ENCODE data around the gene CEP290.
"Not testable (repeated sequence)": the region's sequence is repeated elsewhere in the genome, so short reads cannot be mapped to it uniquely, and the experiment has no call there.

Gene CEP290

DNA sequence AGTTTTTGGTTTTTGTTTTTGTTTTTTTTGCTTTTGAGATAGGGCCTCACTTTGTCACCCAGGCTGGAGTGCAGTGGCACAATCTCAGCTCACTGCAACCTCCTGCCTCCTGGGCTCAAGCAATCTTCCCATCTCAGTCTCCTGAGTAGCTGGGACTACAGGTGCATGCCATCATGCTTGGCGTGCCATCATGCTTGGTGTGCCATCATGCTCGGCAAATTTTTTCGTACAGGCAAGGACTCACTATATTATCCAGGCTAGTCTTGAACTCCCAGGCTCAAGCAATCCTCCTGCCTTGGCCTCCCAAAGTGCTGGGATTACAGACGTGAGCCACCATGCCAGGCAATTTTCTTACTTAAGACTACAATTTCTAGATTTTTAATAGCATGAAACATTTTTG lies 2.2 kb downstream of the CEP290 start:
- DNase-seq = not testable (repeated sequence)

DNA sequence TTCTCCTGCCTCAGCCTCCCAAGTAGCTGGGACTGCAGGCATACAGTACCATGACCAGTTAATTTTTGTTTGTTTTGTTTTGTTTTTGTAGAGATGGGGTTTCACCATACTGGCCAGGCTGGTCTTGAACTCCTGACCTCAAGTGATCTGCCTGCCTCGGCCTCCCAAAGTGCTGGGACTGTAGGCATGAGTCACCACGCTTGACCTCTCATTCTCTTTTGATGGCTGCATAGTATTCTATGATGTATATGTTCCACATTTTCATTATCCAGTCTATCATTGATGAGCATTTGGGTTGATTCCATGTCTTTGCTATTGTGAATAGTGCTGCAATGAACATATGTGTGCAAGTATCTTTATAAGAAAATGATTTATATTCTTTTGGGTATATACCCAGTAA lies 8.7 kb downstream of the CEP290 start:
- not testable (repeated sequence) for DNase-seq

DNA sequence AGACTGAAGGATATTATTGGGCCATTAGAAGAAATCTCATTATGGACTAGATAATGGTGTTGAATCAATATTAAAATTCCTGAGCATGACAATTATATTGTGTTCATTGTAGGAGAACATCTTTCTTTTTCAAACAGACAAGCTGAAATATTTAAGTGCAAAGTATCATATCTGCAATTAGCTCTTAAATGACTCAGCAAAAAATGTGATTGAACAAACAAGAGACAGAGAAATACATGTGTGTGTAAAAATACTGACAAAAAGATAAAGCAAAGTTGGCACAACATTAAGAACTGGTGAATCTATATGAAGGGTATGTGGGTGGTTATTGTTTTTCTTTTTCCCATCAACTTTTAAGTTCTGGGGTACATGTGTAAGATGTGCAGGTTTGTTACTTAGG lies 9.5 kb downstream of the CEP290 start:
- no peak for DNase-seq

DNA sequence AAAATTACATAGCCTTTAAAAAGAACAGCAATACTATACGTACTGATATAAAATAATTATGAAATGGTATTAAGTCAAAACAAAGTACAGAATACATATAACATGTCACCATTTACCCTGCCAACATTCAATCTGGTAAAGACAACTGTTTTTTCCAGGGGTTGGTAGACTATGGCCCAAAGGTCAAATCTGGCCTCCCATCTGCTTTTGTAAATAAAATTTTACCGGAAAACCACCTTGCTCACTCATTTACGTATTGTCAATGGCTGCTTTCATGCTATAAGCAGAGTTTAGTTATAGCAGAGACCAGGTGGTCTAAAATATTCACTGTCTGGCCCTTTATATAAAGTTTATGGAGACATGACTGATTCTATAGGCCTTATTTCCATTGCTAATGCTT lies 14.0 kb downstream of the CEP290 start:
- no peak for DNase-seq

DNA sequence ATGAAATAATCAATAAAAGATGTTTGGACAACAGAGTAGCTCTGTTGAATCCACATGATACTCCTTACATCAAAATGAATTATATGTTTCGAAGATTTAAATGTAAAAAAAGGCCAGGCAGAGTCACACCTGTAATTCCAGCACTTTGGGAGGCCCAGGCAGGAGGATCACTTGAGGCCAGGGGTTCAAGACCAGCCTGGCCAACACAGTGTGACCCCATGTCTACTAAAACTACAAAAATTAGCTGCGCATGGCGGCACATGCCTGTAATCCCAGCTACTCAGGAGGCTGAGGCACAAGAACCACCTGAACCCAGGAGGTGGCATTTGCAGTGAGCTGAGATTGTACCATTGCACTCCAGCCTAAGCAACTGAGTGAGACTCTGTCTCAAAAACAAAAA lies 14.8 kb downstream of the CEP290 start:
- DNase-seq = no peak

DNA sequence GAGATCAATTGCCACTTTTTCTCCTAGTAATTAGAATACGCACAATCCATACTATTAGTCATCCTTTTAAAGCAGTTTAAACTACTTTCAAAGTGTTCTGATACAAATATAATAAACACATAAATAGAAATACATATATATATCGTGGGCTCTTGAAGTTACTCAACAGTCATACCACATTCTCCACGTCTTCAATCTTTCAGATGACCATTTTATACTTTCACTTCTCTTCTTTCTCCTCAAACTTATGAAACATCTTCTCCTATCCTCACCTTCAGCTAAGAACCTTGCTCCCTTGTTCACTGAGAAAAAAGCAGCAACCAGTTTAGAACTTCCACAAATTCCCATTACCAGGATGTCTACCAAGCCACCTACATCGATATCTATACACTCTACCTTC lies 19.2 kb downstream of the CEP290 start:
- no peak for DNase-seq

DNA sequence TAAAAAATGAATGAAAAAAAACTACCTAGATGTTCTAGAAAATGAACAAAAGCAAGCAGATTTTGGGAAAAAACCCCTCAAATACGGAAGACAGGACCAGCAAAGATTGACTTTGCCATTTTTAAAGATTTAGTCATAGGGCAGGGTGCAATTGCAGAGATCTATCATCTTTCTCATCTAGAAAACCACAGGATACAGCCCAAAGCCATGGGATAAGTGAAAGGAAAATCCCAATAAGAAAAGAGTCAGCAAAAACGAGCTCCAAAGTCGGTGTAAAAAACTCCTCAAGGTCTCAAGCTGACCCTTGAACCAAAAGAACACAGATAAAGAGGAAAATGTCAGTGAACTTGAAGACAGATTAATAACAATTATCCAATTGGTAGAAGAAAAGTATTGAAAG lies 28.0 kb downstream of the CEP290 start:
- no peak for DNase-seq

DNA sequence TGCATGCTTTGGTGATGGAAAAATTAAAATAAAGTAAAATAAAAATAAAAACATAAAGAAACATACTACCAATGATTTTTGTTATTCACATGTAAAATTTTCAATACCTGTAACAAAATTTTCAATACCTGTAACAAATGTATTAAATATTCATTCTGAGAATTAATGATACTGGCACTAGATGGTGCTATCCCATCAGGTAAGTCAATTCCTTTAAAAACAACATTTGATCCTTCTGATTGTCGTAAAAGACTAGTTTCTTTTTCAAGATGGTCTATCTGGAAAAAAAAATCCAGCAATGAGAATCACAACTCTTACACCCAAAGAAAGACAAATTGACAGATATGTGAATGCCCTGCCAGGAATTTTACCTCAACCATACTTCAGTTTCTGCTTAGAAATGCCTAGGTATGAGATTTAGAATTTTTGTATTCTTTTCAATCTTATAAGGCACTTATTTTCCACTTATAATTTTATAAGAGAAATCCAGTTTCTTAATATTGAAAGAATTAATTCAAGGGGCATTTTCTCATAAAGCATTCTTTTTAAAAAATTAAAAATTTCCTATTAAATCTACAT lies 30.7 kb downstream of the CEP290 start:
- peak; percentile 44 for DNase-seq

DNA sequence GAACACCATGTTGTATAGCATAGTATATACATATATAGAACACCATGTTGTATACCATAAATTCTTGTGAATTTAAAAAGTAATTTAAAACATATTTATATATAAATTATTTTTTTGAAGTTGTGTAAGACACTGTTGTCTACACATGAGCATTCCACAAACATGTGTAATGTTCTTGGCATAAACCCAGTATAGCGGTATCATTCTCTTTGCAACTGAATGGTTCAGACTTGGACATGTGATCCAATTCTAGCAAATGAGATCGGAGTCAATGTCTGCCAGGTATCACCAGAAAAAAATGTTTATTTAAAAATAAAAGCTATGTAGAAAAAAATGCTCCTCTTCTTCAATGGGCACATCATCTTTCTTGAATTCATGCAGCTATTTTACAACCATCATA lies 33.9 kb downstream of the CEP290 start:
- DNase-seq = no peak

DNA sequence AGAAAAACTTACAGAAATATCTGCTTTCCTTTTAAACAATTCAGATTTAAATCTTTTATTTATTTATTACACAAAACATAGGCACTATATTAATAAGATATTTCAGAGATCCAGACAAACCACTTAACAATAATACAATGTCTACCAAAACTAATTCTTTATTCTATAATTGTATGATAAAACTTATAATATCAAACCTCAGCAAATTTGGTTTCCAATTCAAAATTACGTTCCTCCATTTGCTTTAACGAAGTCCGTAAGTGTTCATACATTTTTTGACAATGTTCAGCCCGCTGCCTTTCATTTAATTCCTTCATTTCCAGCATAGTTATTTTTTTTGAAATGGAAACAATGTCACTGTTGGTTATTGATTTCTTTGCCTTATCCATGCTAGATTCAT lies 48.3 kb downstream of the CEP290 start:
- no peak for DNase-seq

DNA sequence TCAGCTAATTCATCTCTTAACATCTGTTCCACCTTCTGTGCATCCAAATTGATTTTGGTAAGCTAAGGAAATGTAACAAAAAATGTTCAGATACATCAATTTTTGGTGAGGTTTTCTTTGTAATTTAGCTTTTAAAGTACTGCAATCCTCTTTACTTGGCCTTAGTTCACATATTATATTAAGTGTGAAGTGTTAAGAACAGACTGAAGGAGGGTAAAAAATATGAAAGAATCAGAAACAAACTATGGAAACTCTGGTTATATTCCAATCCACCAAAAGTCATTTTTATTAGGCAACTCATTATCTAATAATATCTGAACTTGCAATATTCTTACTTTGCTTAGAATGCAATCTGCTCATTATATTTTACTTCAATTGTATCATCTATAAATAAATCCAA lies 49.1 kb downstream of the CEP290 start:
- no peak for DNase-seq

DNA sequence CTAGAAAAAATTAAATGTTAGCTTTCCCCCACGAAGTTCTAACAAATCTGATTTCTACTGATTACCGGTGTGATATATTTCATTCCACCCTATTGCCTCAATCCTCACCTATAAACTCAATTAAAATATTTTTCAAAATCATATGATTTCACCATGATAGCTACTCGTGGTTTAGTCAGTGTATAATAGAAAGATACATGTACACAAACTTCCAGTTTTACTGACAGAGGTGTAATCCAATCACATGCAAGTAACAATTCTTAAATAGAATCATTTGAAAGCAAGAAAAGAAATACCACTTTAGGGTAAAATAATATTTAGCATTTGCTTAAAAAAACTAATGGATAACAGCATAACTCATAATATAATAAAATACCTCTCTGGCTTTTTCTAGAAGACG lies 57.7 kb downstream of the CEP290 start:
- DNase-seq = no peak

DNA sequence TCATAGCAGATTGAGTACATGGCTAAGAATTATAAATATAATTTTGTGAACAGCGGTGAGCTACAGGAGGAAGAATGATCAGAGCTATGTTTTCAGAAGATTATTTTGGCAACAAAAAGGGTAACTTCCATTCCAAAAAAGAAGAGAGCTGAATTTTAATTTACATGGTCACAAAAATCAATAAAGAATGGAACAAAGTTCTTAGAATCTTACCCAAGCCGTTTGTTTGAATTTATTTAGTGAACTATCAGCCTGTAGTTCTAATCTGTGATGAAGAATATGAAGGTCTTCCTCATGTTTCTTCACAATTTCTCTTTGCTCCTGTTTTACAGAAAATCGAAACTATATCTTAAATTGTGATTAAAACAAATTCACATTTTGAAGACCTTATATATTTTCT lies 58.3 kb downstream of the CEP290 start:
- no peak for DNase-seq

DNA sequence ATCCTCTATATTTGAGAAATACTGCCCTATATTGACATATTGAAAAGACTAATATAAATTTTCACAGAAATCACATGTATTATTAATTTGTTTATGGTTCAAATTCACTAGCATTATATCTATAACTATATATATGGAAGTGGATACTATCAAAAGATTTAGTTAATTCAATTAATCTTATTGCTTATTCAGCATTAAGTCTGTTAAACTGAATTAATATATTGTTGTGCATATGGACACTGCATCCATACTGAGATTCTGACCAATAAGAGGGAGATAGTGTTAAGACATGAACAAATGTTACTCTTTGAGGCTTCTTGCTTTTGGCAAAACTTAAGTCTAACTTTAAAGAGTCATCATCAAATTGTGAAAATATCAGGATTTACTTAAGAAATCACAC lies 60.6 kb downstream of the CEP290 start:
- no peak for DNase-seq

DNA sequence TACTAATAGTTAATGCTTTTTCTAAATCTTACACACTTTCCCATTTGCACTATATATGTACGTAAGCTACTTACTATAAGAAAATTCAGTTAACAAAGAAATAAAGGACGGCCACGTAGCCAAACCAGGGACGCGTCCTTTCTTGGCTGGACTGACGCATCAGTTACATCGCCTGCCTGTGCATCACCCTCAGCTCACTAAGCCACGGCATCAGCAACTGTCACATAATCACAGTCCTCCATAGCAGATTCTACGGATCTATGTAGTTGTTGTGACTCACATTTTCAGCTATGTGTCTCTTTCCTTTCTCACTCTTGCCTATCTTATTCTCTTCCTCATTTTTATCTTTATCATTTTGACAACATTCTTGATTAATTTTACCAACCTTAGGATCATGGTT lies 74.6 kb downstream of the CEP290 start:
- no peak for DNase-seq

DNA sequence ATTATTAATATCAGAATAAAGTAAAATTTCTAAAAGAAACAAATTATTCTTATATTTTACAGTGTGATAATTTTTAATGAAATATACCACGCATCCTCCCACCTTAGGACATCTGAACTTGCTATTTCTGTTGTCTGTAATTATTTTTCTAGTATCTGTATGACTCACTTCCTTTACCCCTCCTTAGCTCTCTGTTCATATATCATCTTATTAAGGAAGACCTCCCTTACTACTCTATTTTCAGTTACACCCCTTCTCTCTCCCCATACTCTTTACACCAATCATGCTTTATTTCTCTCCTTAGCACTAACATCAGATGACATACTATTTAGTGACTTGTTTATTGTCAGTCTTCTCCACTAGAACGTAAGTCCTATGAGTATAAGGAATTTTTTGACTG lies 78.5 kb downstream of the CEP290 start:
- DNase-seq = no peak

DNA sequence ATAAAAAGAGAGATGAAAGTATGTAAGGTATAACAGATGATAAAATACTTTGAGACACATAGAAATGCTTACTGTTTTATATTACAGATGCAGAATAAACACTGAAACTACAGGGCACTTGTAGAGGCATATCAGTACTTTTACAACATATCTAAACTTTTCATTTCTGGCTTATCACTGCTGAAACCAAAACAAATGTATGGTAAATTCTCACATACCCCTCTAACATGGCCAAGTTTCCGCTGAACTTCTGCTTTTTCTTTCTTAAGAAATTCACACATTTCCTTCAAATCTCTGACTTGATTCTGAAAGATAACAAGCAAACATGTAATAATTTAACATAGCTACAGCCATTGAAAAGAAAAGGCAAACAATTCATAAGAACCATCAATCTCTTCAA lies 79.4 kb downstream of the CEP290 start:
- DNase-seq = no peak

DNA sequence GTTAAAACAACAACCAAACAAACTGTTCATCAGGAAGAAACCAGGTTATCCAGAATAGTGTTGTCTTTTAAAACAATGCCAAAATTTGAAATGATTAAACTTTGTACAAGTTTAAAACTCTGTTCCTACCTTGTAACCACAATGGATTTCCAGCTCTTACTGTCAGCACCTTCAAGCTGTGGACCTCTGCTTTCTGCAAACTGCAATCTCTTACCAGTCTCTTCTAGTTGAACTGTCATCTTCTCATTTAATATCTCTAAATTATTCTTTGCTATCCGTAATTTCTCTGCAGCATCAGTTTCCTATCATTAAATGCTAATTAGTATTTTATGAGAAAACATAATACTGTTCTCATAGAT lies 83.2 kb downstream of the CEP290 start:
- no peak for DNase-seq

DNA sequence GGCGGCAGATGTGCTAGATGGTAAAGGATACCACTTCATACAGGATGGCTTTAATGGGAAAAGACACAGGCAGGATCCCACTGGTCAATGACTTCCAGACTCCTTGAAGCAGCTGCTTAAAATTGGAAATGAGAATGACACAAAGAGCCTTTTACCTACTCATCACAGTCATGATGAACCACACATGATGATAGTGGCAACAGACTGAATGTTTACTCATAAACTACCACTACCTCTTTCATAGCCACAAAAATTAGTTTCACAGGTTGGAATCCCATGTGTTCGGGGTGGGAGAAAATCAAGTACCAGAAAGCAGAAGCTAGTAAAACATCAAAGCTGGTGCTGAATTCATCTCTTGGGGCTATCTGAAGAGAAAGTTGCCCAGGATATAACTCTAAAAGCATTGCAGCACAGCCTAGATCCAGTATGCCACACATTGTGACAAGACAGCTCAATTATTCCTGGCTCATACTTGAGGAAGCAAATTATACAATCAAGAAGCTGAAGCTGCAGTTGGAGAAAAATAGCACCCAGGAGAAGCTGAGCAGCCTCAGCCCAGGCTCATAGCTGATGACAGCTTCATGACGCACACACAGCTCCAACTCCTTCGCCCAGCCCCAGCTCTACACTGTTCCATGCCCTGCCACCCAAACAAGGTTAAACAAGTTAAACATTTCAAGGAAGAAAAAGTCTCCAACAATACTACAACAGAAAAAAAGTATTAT lies 83.7 kb downstream of the CEP290 start:
- DNase-seq = no peak

DNA sequence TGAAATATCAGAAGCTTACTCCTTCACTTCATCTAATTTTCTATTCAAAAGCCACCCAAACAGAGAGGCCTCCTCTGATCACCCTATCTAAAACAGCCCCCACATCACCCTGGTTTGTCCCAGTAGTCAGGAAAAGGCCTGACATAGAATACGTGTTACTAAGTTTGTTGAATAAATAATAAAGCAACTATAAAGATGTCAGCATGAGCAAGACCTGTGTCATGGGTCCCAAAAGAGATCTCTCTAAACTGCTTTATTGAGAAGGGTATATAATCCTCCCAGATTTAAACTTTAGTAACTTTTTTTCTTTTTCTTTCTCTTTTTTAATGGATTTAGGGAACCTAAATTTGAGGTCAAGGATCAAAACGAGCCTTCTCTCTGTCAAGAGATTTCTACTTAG lies 85.3 kb downstream of the CEP290 start:
- no peak for DNase-seq

DNA sequence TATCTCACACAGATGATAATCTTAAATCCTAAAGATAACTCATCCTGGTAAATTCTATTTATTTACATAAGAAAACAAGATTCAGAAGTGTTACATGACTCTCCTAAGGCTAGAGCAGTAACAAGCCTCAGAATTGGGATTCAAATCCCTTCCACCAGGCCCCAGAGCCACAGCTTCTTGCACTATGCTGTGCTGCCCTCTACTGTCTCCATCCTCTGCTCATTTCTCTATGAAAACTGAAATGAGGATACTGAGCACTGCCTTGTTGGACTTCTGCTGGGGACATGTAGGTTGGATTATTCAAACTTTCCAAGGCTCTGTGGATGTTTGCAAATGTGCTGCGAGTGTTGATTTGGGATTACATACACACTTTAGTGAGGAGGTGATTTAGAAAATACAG lies 89.2 kb downstream of the CEP290 start:
- DNase-seq = peak; percentile 49

DNA sequence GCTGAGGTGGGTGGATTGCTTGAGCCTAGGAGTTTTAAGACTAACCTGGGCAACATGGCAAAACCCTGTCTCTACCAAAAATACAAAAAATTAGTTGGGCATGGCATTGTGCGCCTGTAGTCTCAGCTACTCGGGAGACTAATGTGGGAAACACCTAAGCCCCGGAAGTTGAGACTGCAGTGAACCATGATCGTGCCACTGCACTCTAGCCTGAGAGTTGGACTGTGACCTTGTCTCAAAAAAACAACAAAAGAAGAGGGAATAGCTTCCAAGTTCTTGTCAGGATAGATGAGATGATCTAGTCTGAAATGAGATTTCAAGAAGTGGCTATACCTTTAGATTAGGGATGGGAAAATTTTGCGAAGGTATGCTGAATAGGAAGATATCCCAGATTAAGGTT lies 97.9 kb downstream of the CEP290 start:
- no peak for DNase-seq

DNA sequence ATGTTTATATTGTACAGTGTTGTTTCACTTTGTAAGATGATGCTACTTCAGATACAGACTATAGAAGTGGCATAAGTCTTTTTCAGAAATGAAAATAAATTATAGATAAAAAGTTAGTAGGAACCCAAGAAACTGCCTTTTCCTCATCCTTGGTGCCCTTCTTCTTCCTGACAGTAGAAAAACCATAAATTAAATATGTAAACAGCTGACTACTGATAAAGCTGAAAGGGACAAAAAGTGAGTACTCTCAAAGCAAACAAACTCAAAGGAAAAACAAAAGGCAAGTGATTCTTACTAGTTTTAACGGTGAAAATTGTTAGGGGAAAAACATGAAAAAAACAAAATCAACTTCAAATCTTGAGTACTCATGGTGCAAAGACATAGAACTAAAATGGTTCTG lies 104.1 kb downstream of the CEP290 start:
- DNase-seq = no peak

DNA sequence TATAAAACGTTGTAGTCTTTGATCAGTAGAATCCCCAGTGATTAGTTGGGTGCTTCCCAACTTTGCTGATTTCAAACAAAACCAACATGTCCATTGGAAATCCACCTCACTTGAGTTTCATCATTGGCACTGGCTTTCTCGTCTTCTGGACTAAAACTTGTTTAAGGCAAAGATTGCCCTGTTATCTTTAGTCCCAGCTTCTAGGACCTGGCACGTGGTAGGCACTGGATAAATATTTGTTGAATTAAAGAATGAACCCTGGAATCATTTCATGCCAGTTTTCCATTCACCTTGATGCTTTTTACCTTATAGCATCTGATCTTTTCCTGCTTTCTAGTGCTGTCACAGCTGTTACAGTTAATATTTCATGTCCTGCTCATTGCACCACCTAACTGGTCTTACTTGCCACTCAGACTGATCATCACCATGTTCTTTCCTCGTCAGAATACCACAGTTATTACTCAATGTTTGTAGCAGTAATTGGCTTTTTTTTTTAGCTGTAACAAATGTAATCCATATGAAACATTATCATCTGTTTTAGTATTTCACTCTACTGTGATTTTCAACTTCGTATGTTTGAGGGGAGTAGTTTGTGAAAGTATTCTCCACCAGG lies 105.4 kb downstream of the CEP290 start:
- no peak for DNase-seq

DNA sequence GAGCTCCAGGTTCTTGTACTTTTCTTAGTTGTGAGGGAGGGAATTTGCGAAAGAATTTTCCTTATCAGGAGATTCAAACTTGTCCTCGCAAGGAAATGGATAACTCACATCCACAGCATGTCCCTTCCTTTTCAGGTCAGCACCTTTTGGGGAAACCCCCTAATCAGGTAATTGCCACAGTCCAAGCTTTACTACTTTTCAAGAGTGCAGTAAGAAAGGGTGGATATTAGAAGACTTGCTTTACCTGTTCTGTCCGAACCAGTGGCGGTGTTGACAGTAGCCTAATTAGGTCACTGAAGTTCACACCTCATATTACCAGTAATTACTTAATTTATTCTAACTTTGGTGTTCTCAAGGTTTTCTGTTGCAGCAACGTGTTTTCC lies 106.0 kb downstream of the CEP290 start:
- DNase-seq = peak; percentile 21

Measured in NCI-H748 treated with DMSO at 0.1 percent for 48 hours (cell line).